ENCODE results near the gene SOS2. TPM values are rescaled to one million over a fixed set of nuclear protein-coding genes. Genes with fewer than 3 reads are reported as not detected.
"Not testable (repeated sequence)": the region's sequence is repeated elsewhere in the genome, so short reads cannot be mapped to it uniquely, and the experiment has no call there.

Gene SOS2
- total RNA-seq, 1 donor = 9.7 TPM

- no peak for DNase-seq (ENCODE audit: low read depth in 2 of 3, low spot score in 2 of 3)
These were observed 1.7 kb downstream of the SOS2 start for GRCh38 chr14:50229681-50230080.

- DNase-seq (ENCODE audit: low read depth in 2 of 3, low spot score in 2 of 3) = no peak
These were observed 3.1 kb downstream of the SOS2 start for GRCh38 chr14:50228313-50228712.

GRCh38 chr14:50225974-50226297, 5.4 kb downstream of the SOS2 start:
- peak in 1 of 3 donors; percentile 41 for DNase-seq (ENCODE audit: low read depth in 2 of 3, low spot score in 2 of 3)

- no peak for DNase-seq (ENCODE audit: low read depth in 2 of 3, low spot score in 2 of 3)
These were observed 6.1 kb downstream of the SOS2 start for GRCh38 chr14:50225067-50225973.

DNA sequence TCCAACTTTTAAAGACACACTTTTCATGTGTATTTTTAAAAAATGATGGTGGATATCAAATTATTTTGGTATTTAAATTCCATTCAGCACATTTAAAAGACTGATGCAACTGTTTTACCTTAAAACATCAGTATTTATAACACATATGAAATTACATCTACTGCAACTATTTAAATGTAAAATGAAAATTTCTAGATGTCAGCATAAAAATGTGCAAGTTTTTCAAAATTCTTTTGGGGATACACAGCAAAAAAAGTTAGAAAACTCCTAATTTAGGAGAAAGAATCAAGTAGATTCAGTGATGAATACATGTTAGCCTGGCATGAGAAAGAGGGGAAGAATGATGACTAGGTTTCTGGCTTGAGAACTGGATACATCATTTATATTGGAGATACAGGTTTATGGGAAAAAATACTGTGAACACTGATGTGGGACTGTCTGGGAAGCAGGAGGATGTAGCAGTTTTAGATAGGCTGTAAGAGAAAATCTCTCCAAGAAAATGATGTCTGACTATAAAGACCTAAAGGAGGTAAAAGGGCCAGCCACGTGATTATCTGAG, 9.2 kb downstream of the SOS2 start:
- DNase-seq (ENCODE audit: low read depth in 2 of 3, low spot score in 2 of 3) = no peak

DNA sequence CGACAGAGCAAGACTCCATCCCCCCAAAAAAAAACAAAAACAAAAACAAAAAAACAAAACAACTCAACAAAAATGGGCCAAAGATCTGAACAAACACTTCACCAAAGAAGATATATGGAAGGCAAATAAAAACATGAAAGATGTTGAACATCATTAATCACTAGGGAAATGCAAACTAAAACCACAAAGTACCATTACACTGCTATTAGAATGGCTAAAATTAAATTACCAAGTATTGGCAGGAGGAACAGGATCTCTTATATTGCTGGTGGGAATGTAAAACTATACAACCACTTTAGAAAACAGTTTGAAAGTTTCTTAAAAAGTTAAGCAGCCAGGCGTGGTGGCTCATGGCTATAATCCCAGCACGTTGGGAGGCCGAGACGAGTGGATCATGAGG, 12.9 kb downstream of the SOS2 start:
- DNase-seq (ENCODE audit: low read depth in 2 of 3, low spot score in 2 of 3) = no peak

DNA sequence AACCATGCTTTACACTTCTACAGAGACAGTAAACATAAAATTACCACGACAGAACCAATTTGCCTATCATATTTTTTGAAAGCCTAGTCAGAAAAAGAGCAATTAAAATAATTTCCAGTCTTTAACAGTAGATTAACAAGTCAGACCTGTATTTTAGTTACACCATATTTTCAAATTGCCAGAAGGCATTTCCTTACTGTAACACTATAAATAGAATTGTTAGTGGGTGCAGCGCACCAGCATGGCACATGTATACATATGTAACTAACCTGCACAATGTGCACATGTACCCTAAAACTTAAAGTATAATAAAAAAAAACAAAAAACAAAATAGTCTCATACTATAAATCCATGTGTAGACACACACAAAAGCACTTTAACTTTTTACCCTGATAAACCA, 16.0 kb downstream of the SOS2 start:
- DNase-seq (ENCODE audit: low read depth in 2 of 3, low spot score in 2 of 3) = no peak

- no peak for DNase-seq (ENCODE audit: low read depth in 2 of 3, low spot score in 2 of 3)
These were observed 17.6 kb downstream of the SOS2 start for GRCh38 chr14:50213795-50214194.

- no peak for DNase-seq (ENCODE audit: low read depth in 2 of 3, low spot score in 2 of 3)
These were observed 18.7 kb downstream of the SOS2 start for GRCh38 chr14:50212726-50213125.

- DNase-seq (ENCODE audit: low read depth in 2 of 3, low spot score in 2 of 3) = no peak
These were observed 21.3 kb downstream of the SOS2 start for GRCh38 chr14:50210074-50210473.

DNA sequence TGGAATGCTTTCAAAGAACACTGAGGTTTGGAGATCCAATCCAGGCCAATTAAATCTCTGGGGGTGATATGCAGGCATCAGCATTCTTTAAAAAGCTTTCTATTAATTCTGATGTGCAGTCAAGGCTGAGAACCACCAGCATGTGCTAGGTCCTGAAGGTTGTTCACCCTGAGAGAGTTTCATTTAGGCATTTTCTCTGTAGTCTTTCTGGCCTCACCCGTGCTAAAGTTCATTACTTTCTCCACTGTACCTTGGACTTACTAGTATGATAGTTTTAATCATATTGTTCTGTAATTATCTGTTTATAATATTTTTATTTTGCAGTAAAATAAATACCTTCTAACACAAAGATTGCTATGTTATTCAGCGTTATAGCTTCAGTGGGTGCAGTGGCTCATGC, 32.9 kb downstream of the SOS2 start:
- no peak for DNase-seq (ENCODE audit: low read depth in 2 of 3, low spot score in 2 of 3)

DNA sequence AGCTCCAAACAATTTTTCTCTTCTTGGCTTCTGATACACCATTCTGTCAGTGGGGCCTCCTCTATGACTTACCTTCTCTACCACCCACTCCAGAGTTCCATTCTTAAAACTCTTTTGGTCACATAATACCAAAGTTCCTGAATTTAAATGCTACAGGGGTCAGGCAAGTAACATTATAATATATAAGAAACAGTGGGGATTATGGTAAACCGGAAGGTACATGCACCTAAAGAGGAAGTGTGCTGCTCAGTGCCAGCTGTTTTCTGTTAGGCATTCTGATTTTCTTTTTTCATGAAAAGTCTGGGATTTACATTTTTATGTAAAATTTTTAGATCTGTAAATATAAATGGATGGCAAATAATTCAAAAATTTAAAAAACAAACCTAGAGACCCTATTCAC, 39.9 kb downstream of the SOS2 start:
- peak in 2 of 3 donors; percentile 8 to 16 for DNase-seq (ENCODE audit: low read depth in 2 of 3, low spot score in 2 of 3)

DNA sequence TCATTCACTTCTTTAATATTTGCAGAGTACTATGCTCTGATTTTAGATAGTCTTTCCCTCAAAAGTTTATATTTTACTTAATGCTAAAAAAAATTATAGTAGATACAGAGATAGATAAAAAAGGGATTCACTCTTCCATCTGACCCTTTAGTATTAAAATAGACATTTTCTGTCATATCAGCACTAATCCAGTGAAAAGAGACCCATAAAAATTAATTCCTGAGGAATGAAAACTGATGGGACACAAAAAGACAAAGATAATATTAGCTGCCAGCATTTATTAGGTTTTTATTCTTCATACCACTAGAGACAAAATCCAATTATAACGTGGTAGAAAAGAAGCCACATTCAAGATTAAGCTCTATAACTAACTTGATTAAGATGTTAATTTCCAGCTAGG, 45.3 kb downstream of the SOS2 start:
- no peak for DNase-seq (ENCODE audit: low read depth in 2 of 3, low spot score in 2 of 3)

GRCh38 chr14:50173891-50174290, 57.5 kb downstream of the SOS2 start:
- DNase-seq (ENCODE audit: low read depth in 2 of 3, low spot score in 2 of 3) = no peak

DNA sequence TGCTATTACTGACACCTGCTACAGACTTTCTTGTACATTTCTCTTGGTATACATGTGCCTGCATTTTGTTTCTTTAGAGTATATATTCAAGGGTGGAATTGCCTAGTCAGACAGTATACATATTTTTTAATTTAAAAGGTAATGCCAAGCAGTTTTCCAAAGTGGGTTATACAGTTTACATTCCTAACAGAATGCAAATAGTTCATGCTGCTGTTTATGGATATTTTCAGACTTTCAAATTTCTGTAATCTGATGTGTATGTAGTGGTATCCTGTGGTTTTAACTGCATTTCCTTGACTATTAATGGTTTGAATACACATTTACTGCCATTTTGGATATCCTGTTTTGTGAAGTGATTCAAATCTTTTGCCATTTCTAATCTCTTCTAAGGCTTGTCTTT, 59.5 kb downstream of the SOS2 start:
- DNase-seq (ENCODE audit: low read depth in 2 of 3, low spot score in 2 of 3) = no peak

DNA sequence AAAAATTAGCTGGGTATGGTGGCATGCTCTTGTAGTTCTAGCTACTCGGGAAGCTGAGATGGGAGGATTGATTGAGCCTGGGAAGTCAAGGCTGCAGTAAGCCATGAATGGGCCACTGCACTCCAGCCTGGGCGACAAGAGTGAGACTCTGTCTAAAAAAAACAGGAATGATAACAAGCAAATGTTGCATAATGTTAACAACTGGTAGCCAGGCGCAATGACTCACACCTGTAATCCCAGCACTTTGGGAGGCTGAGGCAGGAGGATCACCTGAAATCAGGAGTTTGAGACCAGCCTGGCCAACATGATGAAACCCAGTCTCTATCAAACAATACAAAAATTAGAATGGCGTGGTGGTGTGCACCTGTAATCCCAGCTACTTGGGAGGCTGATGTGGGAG, 64.0 kb downstream of the SOS2 start:
- DNase-seq (ENCODE audit: low read depth in 2 of 3, low spot score in 2 of 3) = not testable (repeated sequence)

GRCh38 chr14:50156111-50156510, 75.3 kb downstream of the SOS2 start:
- DNase-seq (ENCODE audit: low read depth in 2 of 3, low spot score in 2 of 3) = no peak

DNA sequence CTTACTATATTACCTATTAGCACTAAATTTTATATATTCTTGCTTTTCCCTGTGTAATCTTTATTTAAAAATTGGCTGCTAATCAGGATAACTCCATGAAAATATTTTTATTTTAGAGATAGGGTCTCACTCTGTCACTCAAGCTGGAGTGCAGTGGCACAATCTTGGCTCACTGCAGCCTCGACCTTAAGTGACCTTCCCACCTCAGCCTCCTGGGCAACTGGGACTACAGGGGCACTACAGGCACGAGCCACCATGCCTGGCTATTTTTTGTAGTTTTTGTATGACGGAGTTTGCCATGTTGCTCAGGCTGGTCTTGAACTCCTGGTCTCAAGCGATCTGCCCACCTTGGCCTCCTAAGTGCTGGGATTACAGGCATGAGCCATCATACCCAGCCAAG, 82.6 kb downstream of the SOS2 start:
- DNase-seq (ENCODE audit: low read depth in 2 of 3, low spot score in 2 of 3) = no peak

- DNase-seq (ENCODE audit: low read depth in 2 of 3, low spot score in 2 of 3) = no peak
These were observed 92.2 kb downstream of the SOS2 start for GRCh38 chr14:50139192-50139591.

DNA sequence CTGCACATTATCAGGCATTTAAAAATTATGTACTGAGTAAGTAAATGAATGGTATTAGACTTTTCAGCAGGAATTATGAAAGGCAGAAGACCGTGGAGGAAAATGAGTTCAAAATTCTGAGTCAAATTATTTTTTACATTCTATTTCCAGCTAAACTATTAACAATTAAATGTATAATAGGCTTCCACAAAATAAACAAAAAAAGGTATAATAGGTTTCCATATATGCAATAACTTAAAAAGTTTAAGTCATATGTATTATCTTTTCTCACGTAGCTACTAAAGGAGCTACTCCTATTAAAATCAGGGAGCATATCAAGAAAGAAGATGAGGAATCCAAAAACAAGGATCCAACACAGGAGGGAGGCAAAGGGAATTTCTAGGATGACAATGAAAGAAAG, 103.6 kb downstream of the SOS2 start:
- no peak for DNase-seq (ENCODE audit: low read depth in 2 of 3, low spot score in 2 of 3)

DNA sequence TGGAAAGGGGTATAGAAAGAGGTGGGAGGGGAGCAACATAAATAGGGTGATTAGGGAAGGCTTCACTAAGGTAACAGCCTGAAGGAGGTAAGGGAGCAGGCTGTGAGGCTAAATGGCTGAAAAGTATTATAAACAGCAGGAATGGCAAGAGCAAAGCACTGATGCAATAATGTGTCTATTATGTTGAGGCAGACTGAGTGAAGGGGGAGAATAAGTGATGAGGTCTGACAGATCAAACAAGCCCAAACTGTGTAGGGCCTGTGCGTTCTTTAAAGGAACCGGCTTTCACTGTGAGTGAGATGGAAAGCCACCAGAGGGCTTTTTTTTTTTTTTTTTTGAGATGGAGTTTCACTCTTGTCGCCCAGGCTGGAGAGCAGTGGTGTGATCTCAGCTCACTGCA, 108.3 kb downstream of the SOS2 start:
- DNase-seq (ENCODE audit: low read depth in 2 of 3, low spot score in 2 of 3) = no peak

DNA sequence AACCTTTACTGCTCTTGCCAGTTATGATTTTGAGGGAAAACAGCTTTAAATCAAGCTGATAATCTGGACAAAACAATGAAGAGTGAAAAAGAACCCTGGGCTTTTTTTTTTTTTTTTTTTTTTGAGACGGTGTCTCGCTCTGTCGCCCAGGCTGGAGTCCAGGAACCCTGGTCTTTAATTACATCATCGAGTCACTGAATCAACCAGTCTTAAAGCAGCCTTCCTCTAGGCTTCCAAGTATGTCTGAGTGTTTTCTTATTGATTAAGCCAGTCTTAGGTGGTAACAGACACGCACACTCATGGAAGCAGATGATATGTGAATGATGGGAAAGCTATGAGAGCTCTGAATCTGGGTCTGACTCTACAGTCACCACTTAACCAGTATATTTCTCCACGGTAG, 109.1 kb downstream of the SOS2 start:
- DNase-seq (ENCODE audit: low read depth in 2 of 3, low spot score in 2 of 3) = no peak

- DNase-seq (ENCODE audit: low read depth in 2 of 3, low spot score in 2 of 3) = no peak
These were observed 109.9 kb downstream of the SOS2 start for GRCh38 chr14:50121486-50121885.
